ENCODE measurements around the gene FAF1.

GRCh38 chr1:50704126-50704525 is 255.9 kb downstream of the FAF1 start:
- TF ChIP-seq, protein P1, sequence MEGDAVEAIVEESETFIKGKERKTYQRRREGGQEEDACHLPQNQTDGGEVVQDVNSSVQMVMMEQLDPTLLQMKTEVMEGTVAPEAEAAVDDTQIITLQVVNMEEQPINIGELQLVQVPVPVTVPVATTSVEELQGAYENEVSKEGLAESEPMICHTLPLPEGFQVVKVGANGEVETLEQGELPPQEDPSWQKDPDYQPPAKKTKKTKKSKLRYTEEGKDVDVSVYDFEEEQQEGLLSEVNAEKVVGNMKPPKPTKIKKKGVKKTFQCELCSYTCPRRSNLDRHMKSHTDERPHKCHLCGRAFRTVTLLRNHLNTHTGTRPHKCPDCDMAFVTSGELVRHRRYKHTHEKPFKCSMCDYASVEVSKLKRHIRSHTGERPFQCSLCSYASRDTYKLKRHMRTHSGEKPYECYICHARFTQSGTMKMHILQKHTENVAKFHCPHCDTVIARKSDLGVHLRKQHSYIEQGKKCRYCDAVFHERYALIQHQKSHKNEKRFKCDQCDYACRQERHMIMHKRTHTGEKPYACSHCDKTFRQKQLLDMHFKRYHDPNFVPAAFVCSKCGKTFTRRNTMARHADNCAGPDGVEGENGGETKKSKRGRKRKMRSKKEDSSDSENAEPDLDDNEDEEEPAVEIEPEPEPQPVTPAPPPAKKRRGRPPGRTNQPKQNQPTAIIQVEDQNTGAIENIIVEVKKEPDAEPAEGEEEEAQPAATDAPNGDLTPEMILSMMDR (IDR thresholded peaks at IDR 0.05): peak; percentile 64 to 69 (median 66)
- no peak for TF ChIP-seq EP300 (IDR thresholded peaks at IDR 0.05; ENCODE audit: low read depth)
- TF ChIP-seq POLR2A (IDR thresholded peaks at IDR 0.05): no peak

All from transverse colon (tissue), 3 donors.